ENCODE measurements around the gene CPPED1. TPM values are rescaled to one million over a fixed set of nuclear protein-coding genes. Genes with fewer than 3 reads are reported as not detected.

The CPPED1 gene
- total RNA-seq, 4 donors from 2014 or later, result 10.6 to 21.7 (median 16.7) TPM

- Histone ChIP-seq H3K4me3 (no peak overlapping the region), H3K4me1 (no peaks in the 10 kb centered on the region), H3K36me3 (no peaks in the 10 kb centered on the region), H3K9me3 (no peaks in the 10 kb centered on the region), H3K27me3 (no peaks in the 10 kb centered on the region), H3K27ac (replicated peaks in 1 of 4) (no peak overlapping the region)
- intact Hi-C loops (cut with DNase I), result no loop called here
- DNase-seq (ENCODE audit: extremely low spot score), result no peak
- TF ChIP-seq POLR2AphosphoS5 (IDR thresholded peaks at IDR 0.05) (no peak), EP300 (IDR thresholded peaks at IDR 0.05) (no peak), POLR2A (IDR thresholded peaks at IDR 0.05; ENCODE audit: low read depth) (no peak)
- TF ChIP-seq, protein P1, sequence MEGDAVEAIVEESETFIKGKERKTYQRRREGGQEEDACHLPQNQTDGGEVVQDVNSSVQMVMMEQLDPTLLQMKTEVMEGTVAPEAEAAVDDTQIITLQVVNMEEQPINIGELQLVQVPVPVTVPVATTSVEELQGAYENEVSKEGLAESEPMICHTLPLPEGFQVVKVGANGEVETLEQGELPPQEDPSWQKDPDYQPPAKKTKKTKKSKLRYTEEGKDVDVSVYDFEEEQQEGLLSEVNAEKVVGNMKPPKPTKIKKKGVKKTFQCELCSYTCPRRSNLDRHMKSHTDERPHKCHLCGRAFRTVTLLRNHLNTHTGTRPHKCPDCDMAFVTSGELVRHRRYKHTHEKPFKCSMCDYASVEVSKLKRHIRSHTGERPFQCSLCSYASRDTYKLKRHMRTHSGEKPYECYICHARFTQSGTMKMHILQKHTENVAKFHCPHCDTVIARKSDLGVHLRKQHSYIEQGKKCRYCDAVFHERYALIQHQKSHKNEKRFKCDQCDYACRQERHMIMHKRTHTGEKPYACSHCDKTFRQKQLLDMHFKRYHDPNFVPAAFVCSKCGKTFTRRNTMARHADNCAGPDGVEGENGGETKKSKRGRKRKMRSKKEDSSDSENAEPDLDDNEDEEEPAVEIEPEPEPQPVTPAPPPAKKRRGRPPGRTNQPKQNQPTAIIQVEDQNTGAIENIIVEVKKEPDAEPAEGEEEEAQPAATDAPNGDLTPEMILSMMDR (IDR thresholded peaks at IDR 0.05), result no peak
- WGBS, result 93% methylated on average over 5 of the region's 5 CpGs
These were observed 8.0 kb upstream of the CPPED1 start for GRCh38 chr16:12811441-12812383.

- 83% methylated on average over 2 of the region's 2 CpGs for WGBS
These were observed 1.4 kb upstream of the CPPED1 start for GRCh38 chr16:12805066-12805465.

GRCh38 chr16:12804395-12804794 is 708 bp upstream of the CPPED1 start:
- Histone ChIP-seq H3K4me1 (peaks cover 14 to 34% (median 29%) of the 10 kb centered on the region in 4 donors), H3K27ac (replicated peaks in 1 of 4) (no peak overlapping the region), H3K27me3 (no peaks in the 10 kb centered on the region), H3K9me3 (no peaks in the 10 kb centered on the region), H3K36me3 (no peaks in the 10 kb centered on the region), H3K4me3 (peak overlapping the region; percentile 60 to 75 (median 68))
- intact Hi-C loops (cut with DNase I), result no loop called here
- DNase-seq (ENCODE audit: extremely low spot score), result no peak
- TF ChIP-seq EP300 (IDR thresholded peaks at IDR 0.05) (no peak), POLR2A (IDR thresholded peaks at IDR 0.05; ENCODE audit: low read depth) (no peak), POLR2AphosphoS5 (IDR thresholded peaks at IDR 0.05) (no peak)
- TF ChIP-seq, protein P1 (IDR thresholded peaks at IDR 0.05), result no peak
- 84% methylated on average over 9 of the region's 9 CpGs for WGBS

More at GRCh38 chr16:12805066-12805465, 1.4 kb upstream of the CPPED1 start:
- Histone ChIP-seq H3K4me1 (peaks cover 14 to 34% (median 29%) of the 10 kb centered on the region in 4 donors), H3K27ac (replicated peaks in 1 of 4) (no peak overlapping the region), H3K4me3 (no peak overlapping the region), H3K9me3 (no peaks in the 10 kb centered on the region), H3K27me3 (no peaks in the 10 kb centered on the region), H3K36me3 (no peaks in the 10 kb centered on the region)
- DNase-seq (ENCODE audit: extremely low spot score), result no peak
- intact Hi-C loops (cut with DNase I), result no loop called here
- TF ChIP-seq EP300 (IDR thresholded peaks at IDR 0.05) (no peak), POLR2AphosphoS5 (IDR thresholded peaks at IDR 0.05) (no peak), POLR2A (IDR thresholded peaks at IDR 0.05; ENCODE audit: low read depth) (no peak)
- TF ChIP-seq, protein P1 (IDR thresholded peaks at IDR 0.05), result no peak

GRCh38 chr16:12802661-12803060 is 1.0 kb downstream of the CPPED1 start:
- Histone ChIP-seq H3K4me3 (peak overlapping the region; percentile 60 to 75 (median 68)), H3K27ac (replicated peaks in 1 of 4) (peak overlapping the region in 3 of 4 donors; percentile 81 to 86 (median 83)), H3K9me3 (no peaks in the 10 kb centered on the region), H3K4me1 (peaks cover 14 to 34% (median 29%) of the 10 kb centered on the region in 4 donors), H3K27me3 (no peaks in the 10 kb centered on the region), H3K36me3 (no peaks in the 10 kb centered on the region)
- intact Hi-C loops (cut with DNase I), result no loop called here
- no peak for DNase-seq (ENCODE audit: extremely low spot score)
- WGBS, result 79% methylated on average over 6 of the region's 6 CpGs
- TF ChIP-seq EP300 (IDR thresholded peaks at IDR 0.05) (no peak), POLR2AphosphoS5 (IDR thresholded peaks at IDR 0.05) (no peak), POLR2A (IDR thresholded peaks at IDR 0.05; ENCODE audit: low read depth) (no peak)
- TF ChIP-seq, protein P1 (IDR thresholded peaks at IDR 0.05), result no peak
